CD14-positive monocyte (primary cell): ENCODE measurements around the gene TCF4. TPM values are rescaled to one million over a fixed set of nuclear protein-coding genes. Genes with fewer than 3 reads are reported as not detected.

ENCODE experiments used
- DNase-seq, 3 donors: peaks; one replicate each; pipeline ENCODE4 v3.0.0-alpha.2; 2011 to 2022
- H2AFZ ChIP-seq: 2 replicates; pipeline ENCODE4 v1.6.0; 2012; ENCODE audit warnings: mild to moderate bottlenecking, low read depth, low read length, inconsistent platforms; ENCODE audit not compliant: insufficient read depth, poor library complexity, severe bottlenecking
- H3K27ac ChIP-seq, 2 donors: 1 replicate in 1 of 2; 2 replicates in 1 of 2; pipeline ENCODE4 v1.5.1; 2012 to 2013; ENCODE audit warnings: low read length in 2 of 2, control low read depth in 1 of 2, inconsistent platforms in 1 of 2, low read depth in 1 of 2, mild to moderate bottlenecking in 1 of 2
- H3K27me3 ChIP-seq, 2 donors: one replicate each; pipeline versions ENCODE4 v1.6.0 to v1.6.1; 2011 to 2013; ENCODE audit warnings: low read length in 2 of 2; ENCODE audit not compliant: control insufficient read depth in 2 of 2, insufficient read depth in 2 of 2
- H3K36me3 ChIP-seq, 2 donors: replicated peaks in 1 of 2; 1 replicate in 1 of 2; 2 replicates in 1 of 2; pipeline versions ENCODE4 v1.5.1 to v1.6.1; 2012 to 2013; ENCODE audit warnings: low read length in 2 of 2, control low read depth in 1 of 2, inconsistent platforms in 1 of 2, mild to moderate bottlenecking in 1 of 2; ENCODE audit not compliant: insufficient read depth in 2 of 2, control insufficient read depth in 1 of 2
- H3K4me1 ChIP-seq, 2 donors: 1 replicate in 1 of 2; 2 replicates in 1 of 2; pipeline versions ENCODE4 v1.5.1 to v1.6.1; 2012 to 2013; ENCODE audit warnings: low read length in 2 of 2, control low read depth in 1 of 2, inconsistent platforms in 1 of 2, mild to moderate bottlenecking in 1 of 2, moderate library complexity in 1 of 2; ENCODE audit not compliant: insufficient read depth in 2 of 2, control insufficient read depth in 1 of 2
- H3K4me2 ChIP-seq: replicated peaks from 2 replicates; pipeline ENCODE3; 2012; ENCODE audit warnings: low read length, moderate library complexity, mild to moderate bottlenecking; ENCODE audit not compliant: poor library complexity, severe bottlenecking; ENCODE audit errors: extremely low read depth
- H3K4me3 ChIP-seq, 3 experiments: fragments of 200-600 bp in 1 of 3; sonication (generic) in 1 of 3; replicated peaks in 1 of 3; 1 replicate in 2 of 3; 2 replicates in 1 of 3; pipeline ENCODE4 v1.5.1; 2011 to 2013; ENCODE audit warnings: low read length in 3 of 3, mild to moderate bottlenecking in 3 of 3, control low read depth in 2 of 3, low read depth in 2 of 3, inconsistent platforms in 1 of 3, moderate library complexity in 1 of 3
- H3K79me2 ChIP-seq: 2 replicates; pipeline ENCODE4 v1.6.0; 2012; ENCODE audit warnings: mild to moderate bottlenecking, control low read depth, inconsistent platforms, low read length, moderate library complexity; ENCODE audit not compliant: insufficient read depth
- H3K9ac ChIP-seq: 2 replicates; pipeline ENCODE4 v1.6.0; 2017; ENCODE audit warnings: low read length, mild to moderate bottlenecking; ENCODE audit not compliant: insufficient read depth, poor library complexity, severe bottlenecking
- H3K9me3 ChIP-seq, 2 donors: replicated peaks in 1 of 2; 1 replicate in 1 of 2; 2 replicates in 1 of 2; pipeline versions ENCODE4 v1.5.1 to v1.6.1; 2012 to 2013; ENCODE audit warnings: low read length in 2 of 2, control low read depth in 1 of 2; ENCODE audit not compliant: control insufficient read depth in 1 of 2, insufficient read depth in 1 of 2
- H4K20me1 ChIP-seq: 2 replicates; pipeline ENCODE4 v1.6.0; 2012; ENCODE audit warnings: mild to moderate bottlenecking, low read length, control low read depth, moderate library complexity; ENCODE audit not compliant: insufficient read depth
- H3K27ac Mint-ChIP-seq, 7 donors: one replicate each; pipeline ENCODE4 v1.8.0; 2020; ENCODE audit warnings: mild to moderate bottlenecking in 7 of 7, mixed read lengths in 7 of 7, moderate library complexity in 6 of 7, inconsistent platforms in 2 of 7
- H3K27me3 Mint-ChIP-seq, 3 donors: one replicate each; pipeline ENCODE4 v1.8.0; 2021 to 2022; ENCODE audit warnings: low read depth in 3 of 3, mild to moderate bottlenecking in 3 of 3, mixed read lengths in 3 of 3, moderate library complexity in 3 of 3, inconsistent platforms in 1 of 3
- H3K36me3 Mint-ChIP-seq, 2 donors: one replicate each; pipeline ENCODE4 v1.8.0; 2020; ENCODE audit warnings: mixed read lengths in 2 of 2, inconsistent platforms in 1 of 2, mild to moderate bottlenecking in 1 of 2
- H3K4me1 Mint-ChIP-seq: one replicate; pipeline ENCODE4 v1.8.0; 2020; ENCODE audit warnings: mild to moderate bottlenecking, mixed read lengths
- H3K4me3 Mint-ChIP-seq, 2 donors: one replicate each; pipeline ENCODE4 v1.8.0; 2020; ENCODE audit warnings: mild to moderate bottlenecking in 2 of 2, mixed read lengths in 2 of 2, moderate library complexity in 1 of 2
- H3K9me3 Mint-ChIP-seq, 7 donors: one replicate each; pipeline ENCODE4 v1.8.0; 2020 to 2022; ENCODE audit warnings: mixed read lengths in 7 of 7, mild to moderate bottlenecking in 6 of 7, moderate library complexity in 6 of 7, inconsistent platforms in 2 of 7
- WGBS: methylation state at CpG from one replicate; pipeline ENCODE4 v1.1.5; 2013; ENCODE audit warnings: missing lambda C conversion rate; ENCODE audit not compliant: insufficient coverage; 5-methylcytosine and 5-hydroxymethylcytosine counted together
- intact Hi-C, 2 donors: fragments of 100-400 bp; cut with micrococcal nuclease; formaldehyde crosslinking; loops; one replicate each; pipeline versions ENCODE4 v1.15.0 to v1.15.1; 2023
- polyA plus RNA-seq, 3 donors: library from polyadenylated mRNA; depleted of rRNA in 1 of 3; unstranded in 2 of 3; stranded (reverse) in 1 of 3; fragments of 300-500 nt in 2 of 3; fragments of >200 nt in 1 of 3; fragmentation: Illumina TruSeq in 2 of 3; gene quantifications; 1 replicate in 2 of 3; 2 replicates in 1 of 3; pipeline ENCODE4 v1.2.3, GENCODE V29; 2012 to 2021
- TF ChIP-seq, protein P1 (sequence below): fragments of 200-600 bp; IDR thresholded peaks from one replicate; pipeline ENCODE4 v1.8.0; 2022; ENCODE audit warnings: antibody characterized with exemption, mild to moderate bottlenecking

The TCF4 gene
- polyA plus RNA-seq, 3 donors = 5.9 to 12.9 (median 10.7) TPM

DNA sequence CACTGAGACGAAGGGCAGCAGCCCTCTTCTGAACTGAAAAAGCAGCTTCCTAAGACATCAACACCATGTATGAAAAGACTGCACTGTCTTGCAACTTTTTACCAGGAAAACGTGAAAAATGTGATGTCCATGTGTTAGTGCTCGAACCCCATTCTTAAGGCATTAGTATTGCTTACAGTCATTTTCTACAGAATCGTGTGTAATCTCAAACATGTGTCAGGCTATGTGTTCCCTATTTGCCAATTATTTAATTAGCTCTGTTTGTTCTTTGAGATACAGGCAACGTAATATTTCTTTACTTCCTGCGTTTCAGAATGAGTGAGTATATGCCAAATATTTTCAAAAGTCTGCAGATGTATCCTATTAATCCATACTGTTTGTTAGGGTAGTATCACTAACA, 321.0 kb downstream of the TCF4 start:
- Mint-ChIP-seq H3K27me3 (no peaks in the 10 kb centered on the region), H3K36me3 (peaks cover 7 to 14% of the 10 kb centered on the region in 2 donors), H3K4me1 (peaks cover 23% of the 10 kb centered on the region), H3K27ac (no peak overlapping the region), H3K4me3 (no peak overlapping the region), H3K9me3 (no peaks in the 10 kb centered on the region)
- TF ChIP-seq, protein P1, sequence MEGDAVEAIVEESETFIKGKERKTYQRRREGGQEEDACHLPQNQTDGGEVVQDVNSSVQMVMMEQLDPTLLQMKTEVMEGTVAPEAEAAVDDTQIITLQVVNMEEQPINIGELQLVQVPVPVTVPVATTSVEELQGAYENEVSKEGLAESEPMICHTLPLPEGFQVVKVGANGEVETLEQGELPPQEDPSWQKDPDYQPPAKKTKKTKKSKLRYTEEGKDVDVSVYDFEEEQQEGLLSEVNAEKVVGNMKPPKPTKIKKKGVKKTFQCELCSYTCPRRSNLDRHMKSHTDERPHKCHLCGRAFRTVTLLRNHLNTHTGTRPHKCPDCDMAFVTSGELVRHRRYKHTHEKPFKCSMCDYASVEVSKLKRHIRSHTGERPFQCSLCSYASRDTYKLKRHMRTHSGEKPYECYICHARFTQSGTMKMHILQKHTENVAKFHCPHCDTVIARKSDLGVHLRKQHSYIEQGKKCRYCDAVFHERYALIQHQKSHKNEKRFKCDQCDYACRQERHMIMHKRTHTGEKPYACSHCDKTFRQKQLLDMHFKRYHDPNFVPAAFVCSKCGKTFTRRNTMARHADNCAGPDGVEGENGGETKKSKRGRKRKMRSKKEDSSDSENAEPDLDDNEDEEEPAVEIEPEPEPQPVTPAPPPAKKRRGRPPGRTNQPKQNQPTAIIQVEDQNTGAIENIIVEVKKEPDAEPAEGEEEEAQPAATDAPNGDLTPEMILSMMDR = no peak
- Histone ChIP-seq H3K36me3 (peaks cover 0 to 5% of the 10 kb centered on the region in 2 donors), H4K20me1 (no peaks in the 10 kb centered on the region), H2AFZ (no peak overlapping the region), H3K9me3 (no peaks in the 10 kb centered on the region), H3K4me1 (peaks cover 19 to 36% of the 10 kb centered on the region in 2 donors), H3K27me3 (no peaks in the 10 kb centered on the region), H3K79me2 (no peaks in the 10 kb centered on the region), H3K27ac (no peak overlapping the region), H3K9ac (no peak overlapping the region), H3K4me3 (no peak overlapping the region), H3K4me2 (no peak overlapping the region)
- 96% methylated on average over 3 of the region's 6 CpGs for WGBS
- intact Hi-C loops = no loop called here
- no peak for DNase-seq

DNA sequence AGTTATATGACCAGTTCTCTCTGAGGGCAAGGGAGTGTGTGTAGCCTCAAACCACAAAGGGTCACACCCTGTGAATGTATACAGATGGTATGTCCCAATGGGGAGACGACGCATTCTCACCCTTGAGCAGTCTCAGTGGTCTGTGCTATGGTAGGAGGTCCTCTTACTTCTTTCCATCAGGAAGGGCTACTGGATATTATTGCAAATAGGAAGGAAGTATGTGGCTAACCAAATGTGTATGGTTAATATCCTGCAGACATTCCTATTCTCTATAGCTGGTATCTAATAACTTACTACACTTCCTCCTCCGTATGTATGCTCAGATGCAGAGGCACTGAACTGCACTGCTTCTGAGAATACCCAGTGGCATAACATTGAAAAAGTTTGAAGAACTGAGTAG, 322.0 kb downstream of the TCF4 start:
- DNase-seq = peak in 2 of 3 donors; percentile 9 to 19
- Histone ChIP-seq H2AFZ (peak overlapping the region; percentile 5), H4K20me1 (no peaks in the 10 kb centered on the region), H3K27me3 (no peaks in the 10 kb centered on the region), H3K9me3 (no peaks in the 10 kb centered on the region), H3K27ac (no peak overlapping the region), H3K36me3 (peaks cover 0 to 5% of the 10 kb centered on the region in 2 donors), H3K79me2 (no peaks in the 10 kb centered on the region), H3K9ac (no peak overlapping the region), H3K4me3 (peak overlapping the region in 1 of 3 experiments; percentile 8), H3K4me1 (peaks cover 19 to 36% of the 10 kb centered on the region in 2 donors), H3K4me2 (peak overlapping the region; percentile 37)
- Mint-ChIP-seq H3K36me3 (peaks cover 4 to 7% of the 10 kb centered on the region in 2 donors), H3K27ac (no peak overlapping the region), H3K9me3 (no peaks in the 10 kb centered on the region), H3K4me1 (peaks cover 23% of the 10 kb centered on the region), H3K4me3 (peak overlapping the region in 1 of 2 donors; percentile 62), H3K27me3 (no peaks in the 10 kb centered on the region)
- TF ChIP-seq, protein P1 = no peak
- intact Hi-C loops = no loop called here
- no CpG with 5 or more reads among the region's 3 CpGs for WGBS
